ENCODE data around the gene MPV17L.
"Not testable (repeated sequence)": the region's sequence is repeated elsewhere in the genome, so short reads cannot be mapped to it uniquely, and the experiment has no call there.

The MPV17L gene

GRCh38 chr16:15440852-15441251 is 45.3 kb downstream of the MPV17L start:
- peak; percentile 81 for DNase-seq (ENCODE audit: low read depth)
- H3K4me3 ChIP-seq (ENCODE audit: low read length), result no peak overlapping the region
- no peak for TF ChIP-seq CTCF (IDR thresholded peaks at IDR 0.05; ENCODE audit: insufficient read depth, low read depth, low read length, missing control alignments)

- DNase-seq (ENCODE audit: low read depth), result peak; percentile 34
Measured at GRCh38 chr16:15442140-15442539, 46.6 kb downstream of the MPV17L start.

GRCh38 chr16:15443753-15444152 is 48.2 kb downstream of the MPV17L start:
- DNase-seq (ENCODE audit: low read depth), result no peak
- TF ChIP-seq CTCF (IDR thresholded peaks at IDR 0.05; ENCODE audit: insufficient read depth, low read depth, low read length, missing control alignments), result no peak
- no peak overlapping the region for H3K4me3 ChIP-seq (ENCODE audit: low read length)

More at GRCh38 chr16:15442140-15442539, 46.6 kb downstream of the MPV17L start:
- H3K4me3 ChIP-seq (ENCODE audit: low read length), result not testable (repeated sequence)

- no peak overlapping the region for H3K4me3 ChIP-seq (ENCODE audit: low read length)
- DNase-seq (ENCODE audit: low read depth), result no peak
- no peak for TF ChIP-seq CTCF (IDR thresholded peaks at IDR 0.05; ENCODE audit: insufficient read depth, low read depth, low read length, missing control alignments)
Measured at GRCh38 chr16:15444264-15444663, 48.7 kb downstream of the MPV17L start.

- H3K4me3 ChIP-seq (ENCODE audit: low read length), result no peak overlapping the region
- no peak for TF ChIP-seq CTCF (IDR thresholded peaks at IDR 0.05; ENCODE audit: insufficient read depth, low read depth, low read length, missing control alignments)
- no peak for DNase-seq (ENCODE audit: low read depth)
Measured at GRCh38 chr16:15445450-15445849, 49.9 kb downstream of the MPV17L start.

GRCh38 chr16:15446901-15447300 is 51.3 kb downstream of the MPV17L start:
- H3K4me3 ChIP-seq (ENCODE audit: low read length), result no peak overlapping the region
- no peak for TF ChIP-seq CTCF (IDR thresholded peaks at IDR 0.05; ENCODE audit: insufficient read depth, low read depth, low read length, missing control alignments)
- DNase-seq (ENCODE audit: low read depth), result no peak

GRCh38 chr16:15450624-15451023 is 55.1 kb downstream of the MPV17L start:
- no peak for DNase-seq (ENCODE audit: low read depth)
- no peak overlapping the region for H3K4me3 ChIP-seq (ENCODE audit: low read length)
- TF ChIP-seq CTCF (IDR thresholded peaks at IDR 0.05; ENCODE audit: insufficient read depth, low read depth, low read length, missing control alignments), result no peak

All from epithelial cell of esophagus (primary cell).